ENCODE data around the gene DHRS2. TPM values are rescaled to one million over a fixed set of nuclear protein-coding genes. Genes with fewer than 3 reads are reported as not detected.
A peak's percentile ranks its signal among the peaks of the same experiment; 100 is the strongest.

The DHRS2 gene
- total and polyA plus RNA-seq, 2 of the 13 experiments (the other 11 are each of a cell fraction or from before 2014, with no cell fraction given): 1,621 to 3,021 TPM

- POLR2A ChIA-PET: interaction anchor here (0.6 to 5.4 kb wide), 11 partner anchors 10 to 33 kb away, joined by 3 to 70 read pairs (median 4); partner anchors contain the start of gene DHRS2
- H3K27ac ChIP-seq (ENCODE audit: extremely low read length, insufficient read depth, low read length): no peak overlapping the region
- intact Hi-C loops (cut with micrococcal nuclease; ENCODE audit: unreplicated experiment) (no loop called here), in situ Hi-C loops (cut with HindIII; ENCODE audit: extremely low pct_ligation_motif_present, low pct_unique_long_range_greater_than_20kb) (no loop called here)
- 74% methylated on average over 6 of the region's 6 CpGs for WGBS (ENCODE audit: low lambda C conversion rate)
- peaks cover 44% of the 10 kb centered on the region for H3K4me1 ChIP-seq (ENCODE audit: insufficient read depth, low read length)
- ATAC-seq: peak; percentile 41
- no peak overlapping the region for H3K9ac ChIP-seq (ENCODE audit: insufficient read depth, low read depth, low read length)
- no peaks in the 10 kb centered on the region for H4K20me1 ChIP-seq (ENCODE audit: insufficient read depth, low read length)
- CTCF ChIA-PET (ENCODE audit: low intra/inter-chr PET ratio, low total read pairs): interaction anchor here (3.4 to 4.0 kb wide), 2 partner anchors 11 to 32 kb away, joined by 14 to 15 read pairs; no protein-coding TSS in a partner anchor
- peaks cover 32% of the 10 kb centered on the region for H3K9me3 ChIP-seq (ENCODE audit: low read length)
- no peaks in the 10 kb centered on the region for H3K27me3 ChIP-seq (ENCODE audit: control insufficient read depth in 1 of 2, insufficient read depth in 2 of 2, low read length in 2 of 2)
- no peak overlapping the region for H3K4me3 ChIP-seq (replicated peaks in 1 of 3; ENCODE audit: insufficient read depth in 1 of 3, low read depth in 2 of 3, low read length in 3 of 3)
- H2AFZ ChIP-seq (ENCODE audit: low read length): no peak overlapping the region
- FAIRE-seq: no peak
- BruUV-seq (replicated peaks): no TSS peak
- no peaks in the 10 kb centered on the region for H3K36me3 ChIP-seq (replicated peaks in 1 of 2; ENCODE audit: control insufficient read depth in 1 of 2, insufficient read depth in 2 of 2, low read length in 2 of 2)
- no peak overlapping the region for H3K4me2 ChIP-seq (ENCODE audit: low read depth, low read length)
- DNase-seq (ENCODE audit: low spot score): no peak
- no peaks in the 10 kb centered on the region for H3K79me2 ChIP-seq (ENCODE audit: insufficient read depth, low read length)
- TF ChIP-seq ZNF256 (CRISPR knock-in tag; conservative IDR thresholded peaks at IDR 0.05) (no peak), PLRG1 (conservative IDR thresholded peaks at IDR 0.05) (no peak), ZNF616 (CRISPR knock-in tag; IDR thresholded peaks at IDR 0.05; ENCODE audit: low read depth) (0 out of 2 replicates have a peak, but pooled peaks have one; percentile 38), ZNF329 (CRISPR knock-in tag; IDR thresholded peaks at IDR 0.05; ENCODE audit: low read depth) (no peak), ZHX1 (CRISPR knock-in tag; IDR thresholded peaks at IDR 0.05; ENCODE audit: low read depth) (no peak), NFKB2 (CRISPR knock-in tag; IDR thresholded peaks at IDR 0.05; ENCODE audit: borderline replicate concordance) (no peak), JUND (CRISPR knock-in tag; IDR thresholded peaks at IDR 0.05) (peak; percentile 10; the same call in 1 of the 2 replicates), HDAC2 (CRISPR knock-in tag; IDR thresholded peaks at IDR 0.05) (0 out of 2 replicates have a peak, but pooled peaks have one; percentile 32), PHF21A (CRISPR knock-in tag; IDR thresholded peaks at IDR 0.05) (no peak), PPARG (CRISPR knock-in tag; conservative IDR thresholded peaks at IDR 0.05) (no peak), RORA (CRISPR knock-in tag; IDR thresholded peaks at IDR 0.05) (no peak), MYC (CRISPR knock-in tag; IDR thresholded peaks at IDR 0.05; ENCODE audit: borderline replicate concordance) (no peak; the same call in 1 of the 2 replicates), SCMH1 (CRISPR knock-in tag; IDR thresholded peaks at IDR 0.05; ENCODE audit: borderline replicate concordance) (no peak), ZBTB39 (CRISPR knock-in tag; IDR thresholded peaks at IDR 0.05) (no peak), ZNF101 (CRISPR knock-in tag; IDR thresholded peaks at IDR 0.05; ENCODE audit: borderline replicate concordance, low read depth) (no peak), MTA1 (CRISPR knock-in tag; IDR thresholded peaks at IDR 0.05; ENCODE audit: borderline replicate concordance) (no peak), WIZ (CRISPR knock-in tag; IDR thresholded peaks at IDR 0.05) (no peak), FUBP1 (CRISPR knock-in tag; IDR thresholded peaks at IDR 0.05; ENCODE audit: borderline replicate concordance) (0 out of 2 replicates have a peak, but pooled peaks have one; percentile 36)
Measured at GRCh38 chr14:23621204-23621931, 14.8 kb upstream of the DHRS2 start.

Measured in HepG2 (cell line).